T-helper 1 cell treated with Interleukin-12 subunit alpha and Interleukin-12 subunit beta and Interleukin-4 antibody, amounts not matched to agents 30 ng/mL and 1 ng/mL, for 36 hours (primary cell): ENCODE results near the gene EPHA3. TPM values are rescaled to one million over a fixed set of nuclear protein-coding genes. Genes with fewer than 3 reads are reported as not detected.

Experiments
- intact Hi-C: fragments of 100-400 bp; cut with micrococcal nuclease; formaldehyde crosslinking; loops from one replicate; pipeline ENCODE4 v1.15.1; 2024
- total RNA-seq: library from RNA; stranded (reverse); gene quantifications from 2 replicates; pipeline ENCODE4 v1.2.3, GENCODE V29; 2022

The EPHA3 gene
- 0.02 TPM in 1 of 2 replicates, not detected in the other for total RNA-seq

- intact Hi-C loops, result no loop called here
Measured at GRCh38 chr3:89107461-89108290, at the start of gene EPHA3. Gene EPHA3 (plus strand): TSS chr3:89107621. CDS start chr3:89107749, 128 bp downstream.

DNA sequence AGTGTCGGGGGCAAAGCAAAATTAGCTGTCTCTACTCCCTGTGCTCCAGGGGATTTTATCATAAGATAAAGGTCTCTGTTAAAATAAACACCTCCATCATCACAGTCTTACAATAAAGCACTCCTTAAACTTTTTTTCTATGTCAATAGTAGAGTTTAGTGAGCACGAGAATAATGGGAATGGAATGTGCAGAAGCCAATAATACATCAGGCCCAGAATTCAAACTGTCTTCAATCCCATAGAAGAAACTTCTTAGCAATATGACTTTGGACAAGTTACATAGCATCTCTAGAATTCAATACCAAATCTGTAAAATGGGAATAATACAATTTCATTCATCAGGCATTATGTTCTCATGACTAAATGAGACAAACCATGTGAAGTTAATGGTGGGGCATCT is 49.0 kb upstream of the EPHA3 start:
- intact Hi-C loops, result no loop called here

DNA sequence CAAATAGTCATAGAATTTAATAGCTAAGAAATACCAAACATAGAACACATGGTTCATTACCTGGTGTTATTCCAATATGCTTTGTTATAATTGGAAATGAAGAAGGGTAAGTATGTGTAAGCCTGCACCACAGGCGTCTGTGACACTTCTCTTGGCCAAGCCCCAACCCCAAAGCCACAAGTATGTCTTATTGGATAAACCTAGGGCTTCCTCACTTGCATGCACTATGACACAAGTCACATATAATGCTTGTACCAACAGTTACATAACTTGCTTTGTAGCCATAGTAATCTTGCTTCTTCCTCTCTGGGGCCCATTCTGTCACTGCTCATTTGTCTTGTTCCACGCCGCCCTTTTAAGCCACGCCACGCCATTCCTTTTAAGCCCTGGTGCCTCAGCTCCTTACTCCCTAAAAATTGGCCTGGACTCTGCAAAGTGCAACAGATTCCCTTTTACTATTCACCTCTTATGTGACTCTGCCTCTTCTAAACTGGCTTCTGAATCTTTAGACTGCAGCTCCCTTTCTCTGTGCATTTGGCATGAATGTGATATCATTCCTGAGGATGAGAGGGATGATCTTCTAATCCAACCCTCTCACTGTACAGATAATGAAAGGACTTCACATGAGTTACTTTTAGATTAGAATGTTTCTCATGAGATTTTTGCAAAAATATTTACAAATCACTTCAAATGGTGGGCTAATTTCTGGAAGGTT is 48.1 kb upstream of the EPHA3 start:
- intact Hi-C loops, result no loop called here

GRCh38 chr3:89061259-89061658 is 46.2 kb upstream of the EPHA3 start:
- intact Hi-C loops, result no loop called here

GRCh38 chr3:89067736-89068135 is 39.7 kb upstream of the EPHA3 start:
- intact Hi-C loops, result no loop called here

DNA sequence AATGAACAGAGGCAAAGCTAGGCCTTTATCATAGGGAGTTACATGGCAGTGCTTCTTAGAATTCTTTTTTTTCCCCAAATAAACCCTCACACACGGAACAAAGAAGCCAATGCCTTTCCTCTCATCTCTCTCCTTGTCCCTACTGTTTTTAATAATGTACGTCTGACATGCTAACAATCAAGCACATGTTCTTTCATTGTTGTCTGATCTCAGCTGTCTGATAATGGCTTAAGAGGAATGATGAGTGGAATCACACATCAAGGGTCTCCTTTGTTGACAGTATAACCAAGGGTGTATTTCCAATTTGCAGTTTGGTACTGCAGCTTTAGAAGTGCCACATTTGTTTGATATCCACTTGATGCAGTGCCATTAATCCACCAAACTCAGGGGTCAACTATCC is 34.8 kb upstream of the EPHA3 start:
- intact Hi-C loops, result no loop called here

GRCh38 chr3:89079944-89080343 is 27.5 kb upstream of the EPHA3 start:
- intact Hi-C loops, result no loop called here

DNA sequence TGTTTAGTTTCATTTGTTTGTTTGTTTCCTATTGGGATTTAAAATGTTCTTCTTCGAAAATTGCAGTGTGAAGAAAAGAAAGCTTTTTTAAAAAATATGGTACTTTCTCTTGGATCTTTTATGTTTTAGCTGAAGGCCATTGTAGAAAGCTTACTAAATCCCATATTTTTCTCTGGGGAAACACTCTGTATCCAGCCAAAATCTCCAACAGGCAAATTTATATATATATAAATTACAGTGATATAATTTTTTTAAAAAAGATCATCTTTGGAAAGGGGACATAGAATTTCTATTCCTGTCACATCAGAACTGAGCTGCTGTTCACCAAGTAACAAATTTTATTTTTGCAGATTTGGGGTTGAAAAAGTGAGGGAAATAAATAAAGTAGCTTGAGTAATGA is 19.6 kb upstream of the EPHA3 start:
- intact Hi-C loops, result no loop called here

DNA sequence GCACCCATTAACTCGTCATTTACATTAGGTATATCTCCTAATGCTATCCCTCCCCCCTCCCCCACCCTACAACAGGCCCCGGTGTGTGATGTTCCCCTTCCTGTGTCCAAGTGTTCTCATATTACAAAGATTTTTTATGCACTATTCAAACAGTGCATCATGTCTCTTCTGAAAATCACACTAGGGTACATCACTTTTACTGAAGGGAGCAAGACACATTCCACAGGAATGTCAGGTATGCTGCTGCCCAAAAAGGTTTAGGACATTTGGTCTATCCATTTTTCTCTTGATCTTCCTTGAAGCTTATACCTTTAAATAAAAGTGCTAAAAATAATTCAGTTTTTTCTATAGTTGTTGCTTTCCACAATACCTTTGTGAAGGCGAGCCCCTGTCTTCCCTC is 9.2 kb upstream of the EPHA3 start:
- intact Hi-C loops, result no loop called here

DNA sequence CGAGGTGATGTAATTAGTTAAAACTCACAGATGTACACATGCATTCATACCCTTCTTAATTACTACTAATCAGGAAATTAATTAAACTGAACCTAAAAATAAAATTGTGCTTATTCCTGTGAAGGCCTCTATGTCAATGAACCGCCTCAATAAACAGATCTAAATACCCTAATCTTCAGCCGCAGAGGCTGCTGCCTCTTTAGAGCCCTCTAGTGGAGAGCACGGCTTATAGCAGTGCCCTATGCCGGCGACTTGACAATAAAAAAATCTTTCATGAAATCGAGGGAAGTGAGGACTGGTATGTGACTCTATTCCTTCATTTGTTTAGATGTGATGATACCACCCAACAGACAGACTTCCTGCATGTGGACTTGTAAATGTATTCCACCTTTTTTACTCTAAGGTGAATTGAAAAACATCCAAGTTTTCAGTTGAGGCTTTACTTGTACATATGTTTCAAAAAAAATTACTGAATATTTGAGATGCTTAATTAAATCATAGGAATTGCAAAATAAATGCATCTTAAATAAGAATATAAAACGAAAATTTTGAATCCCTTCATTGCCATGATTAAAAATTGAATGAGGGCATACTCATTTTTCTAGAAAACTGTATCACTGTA is 8.3 kb upstream of the EPHA3 start:
- intact Hi-C loops, result loop anchor here (1.0 kb wide), 1 partner anchor 896 kb away; no protein-coding TSS in a partner anchor

DNA sequence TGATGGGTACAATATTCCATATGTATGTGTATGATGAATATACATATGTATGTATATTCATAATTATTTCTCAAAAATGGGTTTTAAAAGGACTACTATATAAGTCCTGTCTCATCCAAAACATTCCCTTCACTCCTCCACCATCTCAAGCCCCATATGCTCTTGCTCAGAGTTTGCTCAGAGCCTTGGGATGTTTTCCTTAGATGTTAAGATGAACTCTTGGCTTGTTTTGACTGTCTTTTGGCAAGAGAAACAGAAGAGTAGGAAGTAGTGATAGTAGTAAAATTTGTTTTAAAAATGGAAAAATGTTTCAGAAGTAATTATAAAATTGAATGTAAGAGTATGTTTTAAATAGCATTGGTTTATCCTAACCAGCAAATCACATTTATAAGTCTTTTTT is 6.2 kb upstream of the EPHA3 start:
- intact Hi-C loops, result no loop called here

- intact Hi-C loops, result no loop called here
Measured at GRCh38 chr3:89101921-89102320, 5.5 kb upstream of the EPHA3 start.

- intact Hi-C loops, result no loop called here
Measured at GRCh38 chr3:89104499-89104898, 2.9 kb upstream of the EPHA3 start.

- intact Hi-C loops, result no loop called here
Measured at GRCh38 chr3:89105503-89105902, 1.9 kb upstream of the EPHA3 start.

DNA sequence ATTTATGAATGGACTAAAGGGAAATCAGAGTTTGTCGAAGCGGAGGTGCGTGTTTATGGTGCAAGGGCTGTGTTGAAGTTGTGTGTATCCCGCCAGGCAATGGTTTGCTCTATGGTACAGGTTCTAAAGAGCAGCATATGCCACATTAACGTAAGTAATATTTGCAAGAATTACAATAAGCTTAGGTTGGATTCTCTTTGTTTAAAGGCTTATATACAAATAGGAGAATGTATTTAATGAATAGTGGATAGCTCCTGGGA is 800 bp downstream of the EPHA3 start:
- intact Hi-C loops, result no loop called here

DNA sequence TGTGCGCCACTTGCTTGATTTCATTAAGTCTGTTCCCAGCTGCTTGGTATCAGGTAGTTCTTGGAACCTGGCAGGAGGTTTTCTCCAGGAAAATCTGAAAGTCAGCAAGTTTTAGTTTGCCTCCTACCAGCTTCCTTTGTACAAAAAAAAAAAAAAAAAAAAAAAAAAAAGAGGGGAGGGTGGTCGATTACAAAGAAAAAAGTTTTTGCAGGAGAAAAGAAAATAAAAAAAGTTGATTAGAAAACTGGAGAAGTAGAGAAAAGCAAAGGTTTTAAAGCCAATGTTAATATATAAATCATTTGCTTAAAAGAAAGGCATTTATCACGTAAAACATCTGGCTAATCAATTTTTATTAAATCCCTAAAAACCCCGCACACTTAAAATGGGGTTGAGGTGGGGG is 5.9 kb downstream of the EPHA3 start:
- intact Hi-C loops, result no loop called here

GRCh38 chr3:89113893-89114840 is 6.7 kb downstream of the EPHA3 start:
- intact Hi-C loops, result no loop called here

DNA sequence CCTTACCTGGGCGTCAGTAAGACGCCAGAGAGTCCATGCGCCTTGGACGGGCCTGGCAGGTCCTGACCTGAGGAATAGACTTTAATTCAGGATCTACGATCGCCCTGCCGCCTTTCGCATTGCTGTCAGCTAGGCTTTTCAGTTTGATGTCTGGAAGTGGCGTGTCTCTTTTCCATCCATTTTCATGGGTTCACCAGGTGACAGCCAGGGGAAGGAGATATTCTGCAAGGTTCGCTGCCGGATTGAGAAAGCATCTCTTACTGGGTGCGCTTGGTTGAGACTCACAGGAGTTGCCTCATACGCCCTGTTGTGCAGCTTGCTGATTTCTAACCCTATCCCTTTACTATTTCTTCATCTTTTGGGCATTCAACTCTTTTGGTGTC is 7.4 kb downstream of the EPHA3 start:
- intact Hi-C loops, result no loop called here

DNA sequence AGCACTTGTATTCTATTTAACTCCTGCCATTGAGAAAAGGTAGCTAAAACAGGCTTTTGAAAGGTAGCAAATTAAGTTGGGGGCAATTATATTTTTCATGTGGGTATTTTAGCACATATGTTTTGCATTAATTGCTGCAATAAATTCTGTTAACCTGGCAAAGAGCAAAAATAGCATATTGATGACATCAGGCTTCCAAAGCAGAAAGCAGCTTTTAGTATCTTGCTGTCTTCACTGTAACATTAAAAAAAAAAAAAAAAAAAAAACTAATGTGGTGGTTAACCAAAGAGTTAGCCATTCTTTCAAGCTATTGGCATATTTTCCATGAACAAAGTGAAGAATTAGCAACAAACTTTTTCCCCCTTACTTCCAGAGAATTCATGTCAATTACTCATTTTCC is 9.1 kb downstream of the EPHA3 start:
- intact Hi-C loops, result no loop called here

DNA sequence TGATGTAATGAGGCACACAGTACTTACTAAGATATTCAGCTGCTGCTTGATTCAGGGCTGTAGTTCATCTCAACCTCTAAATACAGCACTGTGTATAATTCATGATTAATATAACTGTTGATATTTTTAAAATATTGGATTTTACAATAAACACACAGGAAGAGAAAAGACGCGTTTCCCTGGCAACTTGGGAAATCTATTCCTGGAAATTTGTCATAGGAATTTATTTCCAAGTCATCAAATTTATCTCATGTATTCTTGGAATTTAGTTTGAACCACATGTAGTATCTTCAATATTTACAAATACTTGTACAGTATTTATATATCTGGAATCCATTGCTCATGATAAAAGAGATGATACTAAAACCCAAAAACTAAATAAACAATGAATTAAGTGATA is 30.6 kb downstream of the EPHA3 start:
- intact Hi-C loops, result no loop called here

DNA sequence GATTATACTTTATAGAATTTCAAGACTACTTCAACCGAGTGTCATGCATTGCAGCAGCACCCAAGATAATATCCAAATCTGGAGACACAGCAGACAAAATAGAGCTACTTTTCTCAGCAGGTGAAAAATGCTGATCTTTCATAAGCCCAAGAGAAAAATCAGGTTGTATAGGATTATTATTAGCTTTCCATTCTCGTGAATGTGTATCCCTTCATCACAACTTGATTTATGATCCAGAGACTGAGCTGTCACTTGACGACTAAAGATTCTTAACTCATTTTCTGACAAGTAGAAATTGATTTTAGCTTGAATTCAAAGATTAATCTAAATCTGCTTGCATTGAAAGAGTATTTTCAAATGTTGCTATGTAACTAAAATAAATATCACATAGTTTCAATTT is 32.4 kb downstream of the EPHA3 start:
- intact Hi-C loops, result no loop called here

DNA sequence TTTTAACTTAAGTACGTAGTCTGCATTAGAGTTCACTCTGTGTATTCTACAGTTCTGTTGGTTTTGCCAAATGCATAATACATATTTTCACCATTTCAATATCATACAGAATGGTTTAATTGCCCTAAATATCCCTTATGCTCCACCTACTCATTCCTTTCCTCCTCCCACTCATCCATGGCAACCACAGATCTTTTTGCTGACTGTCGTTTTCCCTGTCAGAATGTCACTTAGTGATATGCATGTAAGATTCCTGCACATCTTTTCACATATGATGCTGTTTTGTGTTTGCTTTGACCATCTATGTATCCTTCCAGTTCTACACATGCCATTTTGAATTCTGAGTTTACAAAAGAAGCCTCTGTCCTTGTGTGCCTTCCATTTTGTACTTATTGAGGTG is 36.7 kb downstream of the EPHA3 start:
- intact Hi-C loops, result no loop called here
